HepG2 (cell line): Measurements from ENCODE around the gene SGPP1. TPM values are rescaled to one million over a fixed set of nuclear protein-coding genes. Genes with fewer than 3 reads are reported as not detected.

Experiments used
- ATAC-seq: fragments of 200-7000 bp; cut with Tn5 transposase; 3 replicates; pipeline ENCODE4 v1.9.1; 2020; ENCODE audit warnings: mild to moderate bottlenecking, moderate library complexity
- BruUV-seq: library from RNA; stranded (reverse); fragments of 400-500 nt; replicated peaks from 2 replicates; lab custom pipeline; 2021; lab: Mats Ljungman, UMichigan
- CTCF ChIA-PET: fragments of 300-600 bp; formaldehyde crosslinking; extraction: SDS; loops from one replicate; lab custom pipeline; 2021; ENCODE audit warnings: low total read pairs, inconsistent platforms, low intra/inter-chr PET ratio; lab: Yijun Ruan, JAX
- POLR2A ChIA-PET: fragments of 350-600 bp; sonication (Branson Sonifier 250); formaldehyde crosslinking; loops from one replicate; lab custom pipeline; 2020; ENCODE audit warnings: antibody characterized with exemption, inconsistent platforms; lab: Yijun Ruan, JAX
- DNase-seq: peaks from one replicate; pipeline ENCODE4 v3.0.0-alpha.2; 2015; ENCODE audit warnings: low spot score
- FAIRE-seq: peaks from 3 replicates; lab custom pipeline; 2011; peaks lifted over from hg19 to GRCh38; lab: Jason Lieb, UNC
- H2AFZ ChIP-seq: one replicate; pipeline ENCODE4 v1.6.1; 2011; ENCODE audit warnings: low read length, inconsistent platforms
- H3K27ac ChIP-seq: fragments of 300-600 bp; 3 replicates; pipeline ENCODE4 v1.8.0; 2011; ENCODE audit warnings: mixed run types, mild to moderate bottlenecking, mixed read lengths, low read length, inconsistent platforms; ENCODE audit not compliant: insufficient read depth; ENCODE audit errors: extremely low read length
- H3K27me3 ChIP-seq, 2 experiments: fragments of 200-600 bp in 1 of 2; 2 replicates in 1 of 2; 3 replicates in 1 of 2; pipeline versions ENCODE4 v1.6.0 to v1.8.0; 2011; ENCODE audit warnings: low read length in 2 of 2, mild to moderate bottlenecking in 2 of 2, moderate library complexity in 2 of 2, inconsistent platforms in 1 of 2; ENCODE audit not compliant: insufficient read depth in 2 of 2, control insufficient read depth in 1 of 2
- H3K36me3 ChIP-seq, 2 experiments: fragments of 200-600 bp in 1 of 2; replicated peaks in 1 of 2; 2 replicates in 1 of 2; 3 replicates in 1 of 2; pipeline versions ENCODE4 v1.5.1 to v1.8.0; 2011; ENCODE audit warnings: low read length in 2 of 2, inconsistent platforms in 1 of 2; ENCODE audit not compliant: insufficient read depth in 2 of 2, control insufficient read depth in 1 of 2
- H3K4me1 ChIP-seq: 2 replicates; pipeline ENCODE4 v1.5.1; 2012; ENCODE audit warnings: low read length, inconsistent platforms; ENCODE audit not compliant: insufficient read depth
- H3K4me2 ChIP-seq: 2 replicates; pipeline ENCODE4 v1.6.0; 2011; ENCODE audit warnings: low read depth, low read length, inconsistent platforms
- H3K4me3 ChIP-seq, 3 experiments: fragments of 200-600 bp in 1 of 3; sonication (generic), shearing (Covaris generic) in 1 of 3; replicated peaks in 1 of 3; 2 replicates each; pipeline ENCODE4 v1.5.1; 2011 to 2016; ENCODE audit warnings: low read length in 3 of 3, inconsistent platforms in 2 of 3, low read depth in 2 of 3, mild to moderate bottlenecking in 2 of 3, control low read depth in 1 of 3, mixed read lengths in 1 of 3; ENCODE audit not compliant: insufficient read depth in 1 of 3
- H3K79me2 ChIP-seq: one replicate; pipeline ENCODE4 v1.6.1; 2011; ENCODE audit warnings: low read length, inconsistent platforms; ENCODE audit not compliant: insufficient read depth
- H3K9ac ChIP-seq: 2 replicates; pipeline ENCODE4 v1.6.0; 2011; ENCODE audit warnings: mild to moderate bottlenecking, low read depth, low read length, inconsistent platforms; ENCODE audit not compliant: insufficient read depth
- H3K9me3 ChIP-seq: 2 replicates; pipeline ENCODE4 v1.5.1; 2012; ENCODE audit warnings: mild to moderate bottlenecking, low read length
- H4K20me1 ChIP-seq: 2 replicates; pipeline ENCODE4 v1.6.0; 2011; ENCODE audit warnings: inconsistent platforms, mild to moderate bottlenecking, low read length, moderate library complexity; ENCODE audit not compliant: insufficient read depth
- AKAP8 ChIP-seq: sonication (generic); formaldehyde crosslinking; IDR thresholded peaks from 2 replicates; pipeline ENCODE4 v1.5.1; 2020; ENCODE audit warnings: mild to moderate bottlenecking, missing genetic modification reagents
- BCL3 ChIP-seq: sonication (generic); formaldehyde crosslinking; IDR thresholded peaks from 2 replicates; pipeline ENCODE4 v1.5.1; 2020; ENCODE audit warnings: mild to moderate bottlenecking, missing genetic modification reagents, moderate library complexity
- DMAP1 ChIP-seq: IDR thresholded peaks from 2 replicates; pipeline ENCODE4 v1.6.1; 2016
- KDM1A ChIP-seq: IDR thresholded peaks from 2 replicates; pipeline ENCODE4 v1.6.1; 2016; ENCODE audit warnings: missing compliant biosample characterization
- MAFF ChIP-seq: IDR thresholded peaks from 2 replicates; pipeline ENCODE4 v1.6.1; 2011; ENCODE audit warnings: low read depth, low read length, improper control_type of control experiment
- MTF1 ChIP-seq: sonication (generic); formaldehyde crosslinking; IDR thresholded peaks from 2 replicates; pipeline ENCODE4 v1.5.0; 2020; ENCODE audit warnings: missing genetic modification reagents
- NAIF1 ChIP-seq: sonication (generic); formaldehyde crosslinking; IDR thresholded peaks from 2 replicates; pipeline ENCODE4 v1.5.0; 2020; ENCODE audit warnings: mild to moderate bottlenecking, missing genetic modification reagents, borderline replicate concordance
- NFKB2 ChIP-seq: sonication (generic); formaldehyde crosslinking; IDR thresholded peaks from 2 replicates; pipeline ENCODE4 v1.4.0; 2020; ENCODE audit warnings: missing genetic modification reagents, borderline replicate concordance
- SP5 ChIP-seq: IDR thresholded peaks from 2 replicates; pipeline ENCODE4 v1.6.1; 2016; ENCODE audit warnings: low read depth, borderline replicate concordance
- ZBTB49 ChIP-seq: sonication (generic); formaldehyde crosslinking; IDR thresholded peaks from 2 replicates; pipeline ENCODE4 v1.4.0; 2020; ENCODE audit warnings: missing genetic modification reagents, borderline replicate concordance
- WGBS: methylation state at CpG from one replicate; pipeline ENCODE4 v1.1.6; 2017; ENCODE audit warnings: low lambda C conversion rate; 5-methylcytosine and 5-hydroxymethylcytosine counted together
- in situ Hi-C: cut with HindIII; loops from 2 replicates; pipeline ENCODE4 v1.10.0; 2017; ENCODE audit warnings: low pct_unique_long_range_greater_than_20kb; ENCODE audit not compliant: extremely low pct_ligation_motif_present
- intact Hi-C: fragments of 100-400 bp; cut with micrococcal nuclease; formaldehyde crosslinking; loops from one replicate; pipeline ENCODE4 v1.10.0; 2022; ENCODE audit not compliant: unreplicated experiment
- polyA plus RNA-seq, 8 experiments: library from polyadenylated mRNA; depleted of rRNA in 3 of 8; stranded (reverse) in 7 of 8; unstranded in 1 of 8; fragments of >200 nt; fragmentation: Illumina TruSeq in 4 of 8; extraction: Trizol in 4 of 8; gene quantifications; 2 replicates each; pipeline versions ENCODE4 v1.2.1 to v1.2.3, GENCODE V29; 2011 to 2016; ENCODE audit warnings: low read depth in 4 of 8, missing spikeins in 1 of 8, mixed read lengths in 1 of 8; ENCODE audit not compliant: insufficient read depth in 1 of 8
- total RNA-seq, 5 experiments: library from RNA; depleted of rRNA; stranded (reverse); fragments of >200 nt; fragmentation: Illumina TruSeq; extraction: Trizol; gene quantifications; 2 replicates each; pipeline ENCODE4 v1.2.3, GENCODE V29; 2016; ENCODE audit warnings: low read depth in 1 of 5

SGPP1 gene
- total and polyA plus RNA-seq, 2 of the 13 experiments (the other 11 are each of a cell fraction or from before 2014, with no cell fraction given), result 6.4 to 6.8 TPM

GRCh38 chr14:63737582-63738006 is 9.7 kb upstream of the SGPP1 start (continued):
- TF ChIP-seq ZBTB49 (CRISPR knock-in tag) (no peak), MAFF (no peak), KDM1A (CRISPR knock-in tag) (no peak), NAIF1 (no peak)

GRCh38 chr14:63735720-63736119 is 7.9 kb upstream of the SGPP1 start:
- TF ChIP-seq DMAP1 (no peak), SP5 (CRISPR knock-in tag) (no peak), MTF1 (no peak), NFKB2 (CRISPR knock-in tag) (no peak), AKAP8 (no peak), BCL3 (CRISPR knock-in tag) (no peak)
- no peaks in the 10 kb centered on the region for H3K79me2 ChIP-seq
- H3K9me3 ChIP-seq, result no peaks in the 10 kb centered on the region
- no peak overlapping the region for H3K4me2 ChIP-seq
- peaks cover 0 to 13% of the 10 kb centered on the region in 2 experiments; a peak in 3 of 5 replicates for H3K27me3 ChIP-seq
- WGBS, result 53% methylated on average over 5 of the region's 5 CpGs
- CTCF ChIA-PET, result no interaction called here
- intact Hi-C loops, result no loop called here
- DNase-seq (no peak), ATAC-seq (no peak), FAIRE-seq (no peak)
- H2AFZ ChIP-seq, result no peak overlapping the region
- no peak overlapping the region for H3K9ac ChIP-seq
- peaks cover 7% of the 10 kb centered on the region for H3K4me1 ChIP-seq
- H4K20me1 ChIP-seq, result no peaks in the 10 kb centered on the region
- no peak overlapping the region for H3K27ac ChIP-seq
- POLR2A ChIA-PET, result no interaction called here
- in situ Hi-C loops, result no loop called here
- BruUV-seq, result no TSS peak
- H3K4me3 ChIP-seq, result no peak overlapping the region
- H3K36me3 ChIP-seq, result no peaks in the 10 kb centered on the region
